Measurements from ENCODE around the gene UQCR10. TPM values are rescaled to one million over a fixed set of nuclear protein-coding genes. Genes with fewer than 3 reads are reported as not detected.

UQCR10 gene
- total and polyA plus RNA-seq, 4 experiments from 2014 or later: 47.6 to 332 (median 162) TPM

- Mint-ChIP-seq H3K4me1 (no peaks in the 10 kb centered on the region), H3K9me3 (peaks cover 0 to 2% (median 0%) of the 10 kb centered on the region in 8 donors), H3K36me3 (peaks cover 42 to 75% of the 10 kb centered on the region in 2 donors), H3K27me3 (no peaks in the 10 kb centered on the region), H3K27ac (no peak overlapping the region), H3K4me3 (no peak overlapping the region)
- POLR2A ChIA-PET (ENCODE audit: partially characterized antibody): no interaction called here
- H3K9me3 ChIP-seq (ENCODE audit: control insufficient read depth in 1 of 2, low read length in 2 of 2): no peaks in the 10 kb centered on the region
- H3K27ac ChIP-seq (ENCODE audit: low read depth, low read length): no peak overlapping the region
- no peaks in the 10 kb centered on the region for H3K27me3 ChIP-seq (ENCODE audit: insufficient read depth, low read length)
- DNase-seq: no peak
- CTCF ChIA-PET (ENCODE audit: partially characterized antibody): no interaction called here
- intact Hi-C loops (cut with micrococcal nuclease): no loop called here
- H3K36me3 ChIP-seq (ENCODE audit: insufficient read depth, low read length): peaks cover 76% of the 10 kb centered on the region
- no peaks in the 10 kb centered on the region for H3K4me1 ChIP-seq (ENCODE audit: insufficient read depth, low read length)
- H3K4me3 ChIP-seq (ENCODE audit: low read length in 2 of 2): no peak overlapping the region
Observed at GRCh38 chr22:29801796-29802195, 34.6 kb downstream of the UQCR10 start.

- Histone ChIP-seq H3K4me3 (ENCODE audit: low read length in 2 of 2) (no peak overlapping the region), H3K36me3 (ENCODE audit: insufficient read depth, low read length) (peaks cover 78% of the 10 kb centered on the region), H3K27me3 (ENCODE audit: insufficient read depth, low read length) (no peaks in the 10 kb centered on the region), H3K4me1 (ENCODE audit: insufficient read depth, low read length) (no peaks in the 10 kb centered on the region), H3K9me3 (ENCODE audit: control insufficient read depth in 1 of 2, low read length in 2 of 2) (no peaks in the 10 kb centered on the region), H3K27ac (ENCODE audit: low read depth, low read length) (no peak overlapping the region)
- Mint-ChIP-seq H3K4me3 (no peak overlapping the region), H3K9me3 (peaks cover 0 to 2% (median 0%) of the 10 kb centered on the region in 8 donors), H3K27me3 (no peaks in the 10 kb centered on the region), H3K36me3 (peaks cover 47 to 79% of the 10 kb centered on the region in 2 donors), H3K27ac (peak overlapping the region in 1 of 7 donors; percentile 52), H3K4me1 (no peaks in the 10 kb centered on the region)
- ChIA-PET CTCF (ENCODE audit: partially characterized antibody) (no interaction called here), POLR2A (ENCODE audit: partially characterized antibody) (interaction anchor here (0.6 kb wide), 1 partner anchor 738 kb away, joined by 3 read pairs; no protein-coding TSS in a partner anchor)
- no peak for DNase-seq
- intact Hi-C loops (cut with micrococcal nuclease): no loop called here
Observed at GRCh38 chr22:29803190-29803589, 36.0 kb downstream of the UQCR10 start.

GRCh38 chr22:29804985-29805384 is 37.8 kb downstream of the UQCR10 start:
- H3K9me3 Mint-ChIP-seq: peaks cover 0 to 2% (median 0%) of the 10 kb centered on the region in 8 donors
- DNase-seq: no peak
- no peak overlapping the region for H3K27ac Mint-ChIP-seq
- no peaks in the 10 kb centered on the region for H3K4me1 Mint-ChIP-seq
- H3K36me3 ChIP-seq (ENCODE audit: insufficient read depth, low read length): peaks cover 67% of the 10 kb centered on the region
- H3K27me3 Mint-ChIP-seq: no peaks in the 10 kb centered on the region
- ChIA-PET POLR2A (ENCODE audit: partially characterized antibody) (no interaction called here), CTCF (ENCODE audit: partially characterized antibody) (interaction anchor here (1.0 kb wide), 1 partner anchor 10 kb away, joined by 3 read pairs; no protein-coding TSS in a partner anchor)
- H3K4me3 ChIP-seq (ENCODE audit: low read length in 2 of 2): no peak overlapping the region
- no peak overlapping the region for H3K27ac ChIP-seq (ENCODE audit: low read depth, low read length)
- H3K9me3 ChIP-seq (ENCODE audit: control insufficient read depth in 1 of 2, low read length in 2 of 2): no peaks in the 10 kb centered on the region
- H3K4me3 Mint-ChIP-seq: no peak overlapping the region
- no peaks in the 10 kb centered on the region for H3K27me3 ChIP-seq (ENCODE audit: insufficient read depth, low read length)
- peaks cover 49 to 71% of the 10 kb centered on the region in 2 donors for H3K36me3 Mint-ChIP-seq
- H3K4me1 ChIP-seq (ENCODE audit: insufficient read depth, low read length): no peaks in the 10 kb centered on the region
- intact Hi-C loops (cut with micrococcal nuclease): no loop called here

GRCh38 chr22:29806196-29806595 is 39.0 kb downstream of the UQCR10 start:
- intact Hi-C loops (cut with micrococcal nuclease): no loop called here
- peak overlapping the region in 1 of 7 donors; percentile 1 for H3K27ac Mint-ChIP-seq

GRCh38 chr22:29810216-29810615 is 43.0 kb downstream of the UQCR10 start:
- no peak overlapping the region for H3K4me3 Mint-ChIP-seq
- ChIA-PET CTCF (ENCODE audit: partially characterized antibody) (no interaction called here), POLR2A (ENCODE audit: partially characterized antibody) (no interaction called here)
- DNase-seq: no peak
- Histone ChIP-seq H3K27me3 (ENCODE audit: insufficient read depth, low read length) (no peaks in the 10 kb centered on the region), H3K27ac (ENCODE audit: low read depth, low read length) (no peak overlapping the region), H3K36me3 (ENCODE audit: insufficient read depth, low read length) (peaks cover 79% of the 10 kb centered on the region), H3K9me3 (ENCODE audit: control insufficient read depth in 1 of 2, low read length in 2 of 2) (no peaks in the 10 kb centered on the region), H3K4me1 (ENCODE audit: insufficient read depth, low read length) (no peaks in the 10 kb centered on the region), H3K4me3 (ENCODE audit: low read length in 2 of 2) (no peak overlapping the region)
- H3K27ac Mint-ChIP-seq: peak overlapping the region in 1 of 7 donors; percentile 75
- peaks cover 70 to 84% of the 10 kb centered on the region in 2 donors for H3K36me3 Mint-ChIP-seq
- no peaks in the 10 kb centered on the region for H3K9me3 Mint-ChIP-seq
- H3K4me1 Mint-ChIP-seq: no peaks in the 10 kb centered on the region
- intact Hi-C loops (cut with micrococcal nuclease): no loop called here
- H3K27me3 Mint-ChIP-seq: no peaks in the 10 kb centered on the region

More at GRCh38 chr22:29806196-29806595, 39.0 kb downstream of the UQCR10 start:
- Histone ChIP-seq H3K27ac (ENCODE audit: low read depth, low read length) (no peak overlapping the region), H3K4me1 (ENCODE audit: insufficient read depth, low read length) (no peaks in the 10 kb centered on the region), H3K4me3 (ENCODE audit: low read length in 2 of 2) (no peak overlapping the region), H3K36me3 (ENCODE audit: insufficient read depth, low read length) (peaks cover 65% of the 10 kb centered on the region), H3K27me3 (ENCODE audit: insufficient read depth, low read length) (no peaks in the 10 kb centered on the region), H3K9me3 (ENCODE audit: control insufficient read depth in 1 of 2, low read length in 2 of 2) (no peaks in the 10 kb centered on the region)
- ChIA-PET POLR2A (ENCODE audit: partially characterized antibody) (no interaction called here), CTCF (ENCODE audit: partially characterized antibody) (no interaction called here)
- peaks cover 0 to 2% (median 0%) of the 10 kb centered on the region in 8 donors for H3K9me3 Mint-ChIP-seq
- peaks cover 47 to 69% of the 10 kb centered on the region in 2 donors for H3K36me3 Mint-ChIP-seq
- no peaks in the 10 kb centered on the region for H3K27me3 Mint-ChIP-seq
- DNase-seq: no peak
- no peaks in the 10 kb centered on the region for H3K4me1 Mint-ChIP-seq
- H3K4me3 Mint-ChIP-seq: no peak overlapping the region

- CTCF ChIA-PET (ENCODE audit: partially characterized antibody): interaction anchor here (1.2 kb wide), 1 partner anchor 194 kb away, joined by 5 read pairs; no protein-coding TSS in a partner anchor
- H3K36me3 Mint-ChIP-seq: peaks cover 66 to 84% of the 10 kb centered on the region in 2 donors
Observed at GRCh38 chr22:29811377-29811776, 44.2 kb downstream of the UQCR10 start.

GRCh38 chr22:29813126-29813525 is 46.0 kb downstream of the UQCR10 start:
- H3K4me3 ChIP-seq (ENCODE audit: low read length in 2 of 2): no peak overlapping the region

More at GRCh38 chr22:29811377-29811776, 44.2 kb downstream of the UQCR10 start:
- Mint-ChIP-seq H3K27ac (peak overlapping the region in 2 of 7 donors; percentile 36 to 46), H3K4me1 (no peaks in the 10 kb centered on the region), H3K9me3 (no peaks in the 10 kb centered on the region), H3K4me3 (no peak overlapping the region), H3K27me3 (no peaks in the 10 kb centered on the region)
- intact Hi-C loops (cut with micrococcal nuclease): no loop called here
- no peaks in the 10 kb centered on the region for H3K4me1 ChIP-seq (ENCODE audit: insufficient read depth, low read length)
- H3K4me3 ChIP-seq (ENCODE audit: low read length in 2 of 2): no peak overlapping the region
- H3K27ac ChIP-seq (ENCODE audit: low read depth, low read length): no peak overlapping the region
- H3K27me3 ChIP-seq (ENCODE audit: insufficient read depth, low read length): no peaks in the 10 kb centered on the region
- POLR2A ChIA-PET (ENCODE audit: partially characterized antibody): no interaction called here
- H3K36me3 ChIP-seq (ENCODE audit: insufficient read depth, low read length): peaks cover 77% of the 10 kb centered on the region
- no peaks in the 10 kb centered on the region for H3K9me3 ChIP-seq (ENCODE audit: control insufficient read depth in 1 of 2, low read length in 2 of 2)
- no peak for DNase-seq

More at GRCh38 chr22:29813126-29813525, 46.0 kb downstream of the UQCR10 start:
- DNase-seq: no peak
- H3K27ac ChIP-seq (ENCODE audit: low read depth, low read length): no peak overlapping the region
- H3K4me3 Mint-ChIP-seq: no peak overlapping the region
- ChIA-PET POLR2A (ENCODE audit: partially characterized antibody) (no interaction called here), CTCF (ENCODE audit: partially characterized antibody) (no interaction called here)
- H3K27ac Mint-ChIP-seq: peak overlapping the region in 1 of 7 donors; percentile 61
- no peaks in the 10 kb centered on the region for H3K9me3 ChIP-seq (ENCODE audit: control insufficient read depth in 1 of 2, low read length in 2 of 2)
- intact Hi-C loops (cut with micrococcal nuclease): no loop called here
- H3K36me3 Mint-ChIP-seq: peaks cover 60 to 81% of the 10 kb centered on the region in 2 donors
- no peaks in the 10 kb centered on the region for H3K4me1 Mint-ChIP-seq
- no peaks in the 10 kb centered on the region for H3K9me3 Mint-ChIP-seq
- peaks cover 75% of the 10 kb centered on the region for H3K36me3 ChIP-seq (ENCODE audit: insufficient read depth, low read length)
- H3K4me1 ChIP-seq (ENCODE audit: insufficient read depth, low read length): no peaks in the 10 kb centered on the region
- H3K27me3 Mint-ChIP-seq: no peaks in the 10 kb centered on the region
- no peaks in the 10 kb centered on the region for H3K27me3 ChIP-seq (ENCODE audit: insufficient read depth, low read length)
